Neural cell (in vitro differentiated cells): Measurements from ENCODE around the gene SEC16B.

Experiments used
- EP300 ChIP-seq: fragments of 450-650 bp; conservative IDR thresholded peaks from 2 replicates; pipeline ENCODE4 v1.6.1; 2014; ENCODE audit warnings: antibody characterized with exemption, mild to moderate bottlenecking, moderate library complexity; ENCODE audit not compliant: poor library complexity, severe bottlenecking
- EZH2 ChIP-seq: fragments of 200-600, 300-800 bp; shearing (Covaris generic), sonication (generic); IDR thresholded peaks from 2 replicates; pipeline ENCODE4 v1.6.1; 2014; ENCODE audit warnings: antibody characterized with exemption, low read length, borderline replicate concordance, mild to moderate bottlenecking; ENCODE audit not compliant: insufficient read depth, poor library complexity, severe bottlenecking
- MXI1 ChIP-seq: fragments of 450-650 bp; conservative IDR thresholded peaks from 2 replicates; pipeline ENCODE4 v1.6.1; 2014; ENCODE audit warnings: antibody characterized with exemption, mild to moderate bottlenecking; ENCODE audit not compliant: poor library complexity, severe bottlenecking
- POLR2AphosphoS5 ChIP-seq: IDR thresholded peaks from 2 replicates; pipeline ENCODE4 v1.6.1; 2012
- RAD21 ChIP-seq: fragments of 450-650 bp; conservative IDR thresholded peaks from 2 replicates; pipeline ENCODE4 v1.6.1; 2014; ENCODE audit warnings: antibody characterized with exemption, mild to moderate bottlenecking, moderate library complexity
- SMC3 ChIP-seq: fragments of 450-650 bp; conservative IDR thresholded peaks from 2 replicates; pipeline ENCODE4 v1.6.1; 2014; ENCODE audit warnings: antibody characterized with exemption, mild to moderate bottlenecking, moderate library complexity; ENCODE audit not compliant: poor library complexity
- TF ChIP-seq, protein P1 (sequence below): fragments of 450-650 bp; IDR thresholded peaks from 2 replicates; pipeline ENCODE4 v1.5.1; 2014; ENCODE audit warnings: antibody characterized with exemption, mild to moderate bottlenecking, moderate library complexity; ENCODE audit not compliant: poor library complexity, severe bottlenecking
- TF ChIP-seq, protein P2 (sequence below): IDR thresholded peaks from 2 replicates; pipeline ENCODE4 v1.6.1; 2012; ENCODE audit warnings: borderline replicate concordance

DNA sequence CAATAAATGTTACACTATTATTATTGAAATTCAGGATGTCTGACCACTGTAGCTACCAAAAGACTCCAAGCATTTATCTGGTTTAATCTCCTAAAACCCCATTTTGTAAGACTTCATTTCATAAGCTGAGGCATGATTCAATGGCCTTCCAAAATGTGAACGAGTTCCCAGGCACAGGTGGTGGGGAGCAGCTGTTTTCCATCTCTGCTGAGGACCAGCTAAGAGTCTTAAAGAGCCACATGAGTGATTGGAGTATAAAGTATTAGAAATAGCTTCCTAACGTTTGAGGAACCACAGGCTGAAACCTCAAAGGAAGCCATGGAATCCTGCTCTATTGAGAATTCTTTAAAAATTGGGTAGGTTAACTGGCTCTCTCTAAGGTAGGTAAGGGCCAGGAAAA is 44.9 kb downstream of the SEC16B start:
- TF ChIP-seq, protein P1, sequence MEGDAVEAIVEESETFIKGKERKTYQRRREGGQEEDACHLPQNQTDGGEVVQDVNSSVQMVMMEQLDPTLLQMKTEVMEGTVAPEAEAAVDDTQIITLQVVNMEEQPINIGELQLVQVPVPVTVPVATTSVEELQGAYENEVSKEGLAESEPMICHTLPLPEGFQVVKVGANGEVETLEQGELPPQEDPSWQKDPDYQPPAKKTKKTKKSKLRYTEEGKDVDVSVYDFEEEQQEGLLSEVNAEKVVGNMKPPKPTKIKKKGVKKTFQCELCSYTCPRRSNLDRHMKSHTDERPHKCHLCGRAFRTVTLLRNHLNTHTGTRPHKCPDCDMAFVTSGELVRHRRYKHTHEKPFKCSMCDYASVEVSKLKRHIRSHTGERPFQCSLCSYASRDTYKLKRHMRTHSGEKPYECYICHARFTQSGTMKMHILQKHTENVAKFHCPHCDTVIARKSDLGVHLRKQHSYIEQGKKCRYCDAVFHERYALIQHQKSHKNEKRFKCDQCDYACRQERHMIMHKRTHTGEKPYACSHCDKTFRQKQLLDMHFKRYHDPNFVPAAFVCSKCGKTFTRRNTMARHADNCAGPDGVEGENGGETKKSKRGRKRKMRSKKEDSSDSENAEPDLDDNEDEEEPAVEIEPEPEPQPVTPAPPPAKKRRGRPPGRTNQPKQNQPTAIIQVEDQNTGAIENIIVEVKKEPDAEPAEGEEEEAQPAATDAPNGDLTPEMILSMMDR: no peak
- TF ChIP-seq MXI1 (no peak), EZH2 (no peak), POLR2AphosphoS5 (no peak), EP300 (no peak), RAD21 (no peak), SMC3 (no peak)
- TF ChIP-seq, protein P2, sequence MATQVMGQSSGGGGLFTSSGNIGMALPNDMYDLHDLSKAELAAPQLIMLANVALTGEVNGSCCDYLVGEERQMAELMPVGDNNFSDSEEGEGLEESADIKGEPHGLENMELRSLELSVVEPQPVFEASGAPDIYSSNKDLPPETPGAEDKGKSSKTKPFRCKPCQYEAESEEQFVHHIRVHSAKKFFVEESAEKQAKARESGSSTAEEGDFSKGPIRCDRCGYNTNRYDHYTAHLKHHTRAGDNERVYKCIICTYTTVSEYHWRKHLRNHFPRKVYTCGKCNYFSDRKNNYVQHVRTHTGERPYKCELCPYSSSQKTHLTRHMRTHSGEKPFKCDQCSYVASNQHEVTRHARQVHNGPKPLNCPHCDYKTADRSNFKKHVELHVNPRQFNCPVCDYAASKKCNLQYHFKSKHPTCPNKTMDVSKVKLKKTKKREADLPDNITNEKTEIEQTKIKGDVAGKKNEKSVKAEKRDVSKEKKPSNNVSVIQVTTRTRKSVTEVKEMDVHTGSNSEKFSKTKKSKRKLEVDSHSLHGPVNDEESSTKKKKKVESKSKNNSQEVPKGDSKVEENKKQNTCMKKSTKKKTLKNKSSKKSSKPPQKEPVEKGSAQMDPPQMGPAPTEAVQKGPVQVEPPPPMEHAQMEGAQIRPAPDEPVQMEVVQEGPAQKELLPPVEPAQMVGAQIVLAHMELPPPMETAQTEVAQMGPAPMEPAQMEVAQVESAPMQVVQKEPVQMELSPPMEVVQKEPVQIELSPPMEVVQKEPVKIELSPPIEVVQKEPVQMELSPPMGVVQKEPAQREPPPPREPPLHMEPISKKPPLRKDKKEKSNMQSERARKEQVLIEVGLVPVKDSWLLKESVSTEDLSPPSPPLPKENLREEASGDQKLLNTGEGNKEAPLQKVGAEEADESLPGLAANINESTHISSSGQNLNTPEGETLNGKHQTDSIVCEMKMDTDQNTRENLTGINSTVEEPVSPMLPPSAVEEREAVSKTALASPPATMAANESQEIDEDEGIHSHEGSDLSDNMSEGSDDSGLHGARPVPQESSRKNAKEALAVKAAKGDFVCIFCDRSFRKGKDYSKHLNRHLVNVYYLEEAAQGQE: no peak
